ENCODE data around the gene ASTN2.

Gene ASTN2

GRCh38 chr9:117414906-117415331, at the start of gene ASTN2:
ASTN2 (minus strand) TSS chr9:117415057; CDS start chr9:117414938, 119 bp downstream.
- DNase-seq (ENCODE audit: low read depth in 1 of 2, low spot score in 1 of 2): no peak

- DNase-seq (ENCODE audit: low read depth in 1 of 2, low spot score in 1 of 2): no peak
Observed at GRCh38 chr9:117462861-117463260, 48.0 kb upstream of the ASTN2 start.

- no peak for DNase-seq (ENCODE audit: low read depth in 1 of 2, low spot score in 1 of 2)
Observed at GRCh38 chr9:117461386-117461785, 46.5 kb upstream of the ASTN2 start.

GRCh38 chr9:117460743-117461142, 45.9 kb upstream of the ASTN2 start:
- no peak for DNase-seq (ENCODE audit: low read depth in 1 of 2, low spot score in 1 of 2)

GRCh38 chr9:117459913-117460312, 45.1 kb upstream of the ASTN2 start:
- no peak for DNase-seq (ENCODE audit: low read depth in 1 of 2, low spot score in 1 of 2)

- no peak for DNase-seq (ENCODE audit: low read depth in 1 of 2, low spot score in 1 of 2)
Observed at GRCh38 chr9:117458066-117458465, 43.2 kb upstream of the ASTN2 start.

GRCh38 chr9:117454711-117455110, 39.9 kb upstream of the ASTN2 start:
- no peak for DNase-seq (ENCODE audit: low read depth in 1 of 2, low spot score in 1 of 2)

- DNase-seq (ENCODE audit: low read depth in 1 of 2, low spot score in 1 of 2): no peak
Observed at GRCh38 chr9:117453737-117454136, 38.9 kb upstream of the ASTN2 start.

- no peak for DNase-seq (ENCODE audit: low read depth in 1 of 2, low spot score in 1 of 2)
Observed at GRCh38 chr9:117451311-117451710, 36.5 kb upstream of the ASTN2 start.

- DNase-seq (ENCODE audit: low read depth in 1 of 2, low spot score in 1 of 2): no peak
Observed at GRCh38 chr9:117448066-117448465, 33.2 kb upstream of the ASTN2 start.

- DNase-seq (ENCODE audit: low read depth in 1 of 2, low spot score in 1 of 2): no peak
Observed at GRCh38 chr9:117445631-117446030, 30.8 kb upstream of the ASTN2 start.

GRCh38 chr9:117444501-117444900, 29.6 kb upstream of the ASTN2 start:
- DNase-seq (ENCODE audit: low read depth in 1 of 2, low spot score in 1 of 2): no peak

- DNase-seq (ENCODE audit: low read depth in 1 of 2, low spot score in 1 of 2): no peak
Observed at GRCh38 chr9:117437283-117437682, 22.4 kb upstream of the ASTN2 start.

- DNase-seq (ENCODE audit: low read depth in 1 of 2, low spot score in 1 of 2): no peak
Observed at GRCh38 chr9:117435630-117436261, 20.9 kb upstream of the ASTN2 start.

GRCh38 chr9:117434566-117434965, 19.7 kb upstream of the ASTN2 start:
- no peak for DNase-seq (ENCODE audit: low read depth in 1 of 2, low spot score in 1 of 2)

GRCh38 chr9:117430813-117431212, 16.0 kb upstream of the ASTN2 start:
- DNase-seq (ENCODE audit: low read depth in 1 of 2, low spot score in 1 of 2): no peak

- DNase-seq (ENCODE audit: low read depth in 1 of 2, low spot score in 1 of 2): no peak
Observed at GRCh38 chr9:117427357-117427913, 12.6 kb upstream of the ASTN2 start.

- no peak for DNase-seq (ENCODE audit: low read depth in 1 of 2, low spot score in 1 of 2)
Observed at GRCh38 chr9:117425566-117425965, 10.7 kb upstream of the ASTN2 start.

GRCh38 chr9:117424291-117424690, 9.4 kb upstream of the ASTN2 start:
- DNase-seq (ENCODE audit: low read depth in 1 of 2, low spot score in 1 of 2): no peak

GRCh38 chr9:117418111-117418510, 3.3 kb upstream of the ASTN2 start:
- no peak for DNase-seq (ENCODE audit: low read depth in 1 of 2, low spot score in 1 of 2)

GRCh38 chr9:117416856-117417255, 2.0 kb upstream of the ASTN2 start:
- no peak for DNase-seq (ENCODE audit: low read depth in 1 of 2, low spot score in 1 of 2)

GRCh38 chr9:117415358-117415914, 579 bp upstream of the ASTN2 start:
- no peak for DNase-seq (ENCODE audit: low read depth in 1 of 2, low spot score in 1 of 2)

Measured in stimulated activated CD4-positive, alpha-beta T cell treated with anti-CD3 and anti-CD28 coated beads, Interleukin-15, amount 100 ng/mL, for 1 hour (primary cell).